Pons (tissue), 1 donor: ENCODE measurements around the gene NEUROG3.

Experiments used
- DNase-seq: peaks from one replicate; pipeline ENCODE4 v3.0.0-alpha.2; 2016; ENCODE audit warnings: low spot score

NEUROG3 gene

GRCh38 chr10:69573056-69573806 lies at the start of gene NEUROG3:
Gene NEUROG3, minus strand, starts transcription at chr10:69573422. Its CDS starts 379 bp downstream, at chr10:69573043.
- DNase-seq = peak; percentile 4

- no peak for DNase-seq
Measured at GRCh38 chr10:69620625-69621024, 47.4 kb upstream of the NEUROG3 start.

- DNase-seq = no peak
Measured at GRCh38 chr10:69619626-69620025, 46.4 kb upstream of the NEUROG3 start.

GRCh38 chr10:69618746-69619145 lies 45.5 kb upstream of the NEUROG3 start:
- no peak for DNase-seq

GRCh38 chr10:69616358-69616757 lies 43.1 kb upstream of the NEUROG3 start:
- DNase-seq = no peak

- no peak for DNase-seq
Measured at GRCh38 chr10:69614130-69614529, 40.9 kb upstream of the NEUROG3 start.

GRCh38 chr10:69612760-69613159 lies 39.5 kb upstream of the NEUROG3 start:
- DNase-seq = no peak

- DNase-seq = no peak
Measured at GRCh38 chr10:69609077-69609476, 35.9 kb upstream of the NEUROG3 start.

- DNase-seq = no peak
Measured at GRCh38 chr10:69600761-69601330, 27.6 kb upstream of the NEUROG3 start.

GRCh38 chr10:69588358-69588757 lies 15.1 kb upstream of the NEUROG3 start:
- DNase-seq = no peak

GRCh38 chr10:69584624-69585023 lies 11.4 kb upstream of the NEUROG3 start:
- DNase-seq = no peak

GRCh38 chr10:69583106-69583505 lies 9.9 kb upstream of the NEUROG3 start:
- no peak for DNase-seq

GRCh38 chr10:69580435-69580834 lies 7.2 kb upstream of the NEUROG3 start:
- DNase-seq = no peak

- DNase-seq = no peak
Measured at GRCh38 chr10:69579464-69580060, 6.3 kb upstream of the NEUROG3 start.

- DNase-seq = no peak
Measured at GRCh38 chr10:69578508-69578991, 5.3 kb upstream of the NEUROG3 start.

- DNase-seq = no peak
Measured at GRCh38 chr10:69577268-69578232, 4.3 kb upstream of the NEUROG3 start.

GRCh38 chr10:69576334-69577011 lies 3.3 kb upstream of the NEUROG3 start:
- no peak for DNase-seq

GRCh38 chr10:69575164-69575722 lies 2.0 kb upstream of the NEUROG3 start:
- no peak for DNase-seq

GRCh38 chr10:69574571-69574978 lies 1.4 kb upstream of the NEUROG3 start:
- no peak for DNase-seq

GRCh38 chr10:69572159-69573055 lies 815 bp downstream of the NEUROG3 start:
- DNase-seq = no peak
